Liver (tissue), 3 donors: ENCODE measurements around the gene F2RL1.
"Not testable (repeated sequence)": the region's sequence is repeated elsewhere in the genome, so short reads cannot be mapped to it uniquely, and the experiment has no call there.

ENCODE experiments used
- HNF4A ChIP-seq, 2 donors: conservative IDR thresholded peaks; 2 replicates each; pipeline ENCODE4 v1.6.1; 2016; ENCODE audit warnings: antibody characterized with exemption in 2 of 2, mild to moderate bottlenecking in 2 of 2
- JUND ChIP-seq, 2 donors: IDR thresholded peaks; 2 replicates each; pipeline ENCODE4 v1.6.1; 2016; ENCODE audit warnings: antibody characterized with exemption in 2 of 2
- RAD21 ChIP-seq, 2 donors: IDR thresholded peaks; 2 replicates each; pipeline ENCODE4 v1.6.1; 2016; ENCODE audit warnings: antibody characterized with exemption in 2 of 2, mild to moderate bottlenecking in 2 of 2
- TAF1 ChIP-seq: conservative IDR thresholded peaks from 2 replicates; pipeline ENCODE4 v1.6.1; 2016; ENCODE audit warnings: antibody characterized with exemption, mild to moderate bottlenecking
- ZBTB33 ChIP-seq: IDR thresholded peaks from 2 replicates; pipeline ENCODE4 v1.6.1; 2016; ENCODE audit warnings: antibody characterized with exemption
- TF ChIP-seq, protein P1 (sequence below): fragments of 150-350 bp; IDR thresholded peaks from 2 replicates; pipeline ENCODE4 v1.5.1; 2017; ENCODE audit warnings: improper control_type of control experiment, low read depth, low read length; ENCODE audit not compliant: missing input control
- TF ChIP-seq, protein P2 (sequence below): IDR thresholded peaks from 2 replicates; pipeline ENCODE4 v1.6.1; 2016; ENCODE audit warnings: antibody characterized with exemption, mild to moderate bottlenecking
- donor health status: healthy.
- donor health status: healthy.

DNA sequence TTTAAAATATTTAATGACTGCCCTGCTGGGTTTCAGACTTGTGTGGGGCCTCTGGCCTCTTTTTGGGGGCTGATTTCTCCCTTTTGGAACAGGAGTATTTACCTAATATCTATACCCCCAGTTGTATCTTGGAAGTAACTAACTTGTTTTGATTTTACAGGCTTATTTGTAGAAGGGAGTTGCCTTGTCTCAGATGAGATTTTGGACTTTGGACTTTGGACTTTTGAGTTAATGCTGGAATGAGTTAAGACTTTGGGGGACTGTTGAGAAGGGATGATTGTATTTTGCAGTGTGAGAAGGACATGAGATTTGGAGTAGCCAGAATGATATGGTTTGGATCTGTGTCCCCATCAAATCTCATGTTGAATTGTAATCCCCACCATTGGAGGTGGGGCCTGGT, 36.7 kb downstream of the F2RL1 start:
- TF ChIP-seq TAF1; JUND (IDR thresholded peaks at IDR 0.05); RAD21 (IDR thresholded peaks at IDR 0.05); ZBTB33: not testable (repeated sequence)
- TF ChIP-seq, protein P1, sequence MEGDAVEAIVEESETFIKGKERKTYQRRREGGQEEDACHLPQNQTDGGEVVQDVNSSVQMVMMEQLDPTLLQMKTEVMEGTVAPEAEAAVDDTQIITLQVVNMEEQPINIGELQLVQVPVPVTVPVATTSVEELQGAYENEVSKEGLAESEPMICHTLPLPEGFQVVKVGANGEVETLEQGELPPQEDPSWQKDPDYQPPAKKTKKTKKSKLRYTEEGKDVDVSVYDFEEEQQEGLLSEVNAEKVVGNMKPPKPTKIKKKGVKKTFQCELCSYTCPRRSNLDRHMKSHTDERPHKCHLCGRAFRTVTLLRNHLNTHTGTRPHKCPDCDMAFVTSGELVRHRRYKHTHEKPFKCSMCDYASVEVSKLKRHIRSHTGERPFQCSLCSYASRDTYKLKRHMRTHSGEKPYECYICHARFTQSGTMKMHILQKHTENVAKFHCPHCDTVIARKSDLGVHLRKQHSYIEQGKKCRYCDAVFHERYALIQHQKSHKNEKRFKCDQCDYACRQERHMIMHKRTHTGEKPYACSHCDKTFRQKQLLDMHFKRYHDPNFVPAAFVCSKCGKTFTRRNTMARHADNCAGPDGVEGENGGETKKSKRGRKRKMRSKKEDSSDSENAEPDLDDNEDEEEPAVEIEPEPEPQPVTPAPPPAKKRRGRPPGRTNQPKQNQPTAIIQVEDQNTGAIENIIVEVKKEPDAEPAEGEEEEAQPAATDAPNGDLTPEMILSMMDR, result not testable (repeated sequence)
- TF ChIP-seq HNF4A (conservative IDR thresholded peaks at IDR 0.05), result peak; percentile 6 to 52
- TF ChIP-seq, protein P2, sequence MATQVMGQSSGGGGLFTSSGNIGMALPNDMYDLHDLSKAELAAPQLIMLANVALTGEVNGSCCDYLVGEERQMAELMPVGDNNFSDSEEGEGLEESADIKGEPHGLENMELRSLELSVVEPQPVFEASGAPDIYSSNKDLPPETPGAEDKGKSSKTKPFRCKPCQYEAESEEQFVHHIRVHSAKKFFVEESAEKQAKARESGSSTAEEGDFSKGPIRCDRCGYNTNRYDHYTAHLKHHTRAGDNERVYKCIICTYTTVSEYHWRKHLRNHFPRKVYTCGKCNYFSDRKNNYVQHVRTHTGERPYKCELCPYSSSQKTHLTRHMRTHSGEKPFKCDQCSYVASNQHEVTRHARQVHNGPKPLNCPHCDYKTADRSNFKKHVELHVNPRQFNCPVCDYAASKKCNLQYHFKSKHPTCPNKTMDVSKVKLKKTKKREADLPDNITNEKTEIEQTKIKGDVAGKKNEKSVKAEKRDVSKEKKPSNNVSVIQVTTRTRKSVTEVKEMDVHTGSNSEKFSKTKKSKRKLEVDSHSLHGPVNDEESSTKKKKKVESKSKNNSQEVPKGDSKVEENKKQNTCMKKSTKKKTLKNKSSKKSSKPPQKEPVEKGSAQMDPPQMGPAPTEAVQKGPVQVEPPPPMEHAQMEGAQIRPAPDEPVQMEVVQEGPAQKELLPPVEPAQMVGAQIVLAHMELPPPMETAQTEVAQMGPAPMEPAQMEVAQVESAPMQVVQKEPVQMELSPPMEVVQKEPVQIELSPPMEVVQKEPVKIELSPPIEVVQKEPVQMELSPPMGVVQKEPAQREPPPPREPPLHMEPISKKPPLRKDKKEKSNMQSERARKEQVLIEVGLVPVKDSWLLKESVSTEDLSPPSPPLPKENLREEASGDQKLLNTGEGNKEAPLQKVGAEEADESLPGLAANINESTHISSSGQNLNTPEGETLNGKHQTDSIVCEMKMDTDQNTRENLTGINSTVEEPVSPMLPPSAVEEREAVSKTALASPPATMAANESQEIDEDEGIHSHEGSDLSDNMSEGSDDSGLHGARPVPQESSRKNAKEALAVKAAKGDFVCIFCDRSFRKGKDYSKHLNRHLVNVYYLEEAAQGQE, result not testable (repeated sequence)
